Measurements from ENCODE around the gene ANOS1. TPM values are rescaled to one million over a fixed set of nuclear protein-coding genes. Genes with fewer than 3 reads are reported as not detected.

ANOS1 gene
- total RNA-seq, 1 donor from 2014 or later: 5.0 TPM

DNA sequence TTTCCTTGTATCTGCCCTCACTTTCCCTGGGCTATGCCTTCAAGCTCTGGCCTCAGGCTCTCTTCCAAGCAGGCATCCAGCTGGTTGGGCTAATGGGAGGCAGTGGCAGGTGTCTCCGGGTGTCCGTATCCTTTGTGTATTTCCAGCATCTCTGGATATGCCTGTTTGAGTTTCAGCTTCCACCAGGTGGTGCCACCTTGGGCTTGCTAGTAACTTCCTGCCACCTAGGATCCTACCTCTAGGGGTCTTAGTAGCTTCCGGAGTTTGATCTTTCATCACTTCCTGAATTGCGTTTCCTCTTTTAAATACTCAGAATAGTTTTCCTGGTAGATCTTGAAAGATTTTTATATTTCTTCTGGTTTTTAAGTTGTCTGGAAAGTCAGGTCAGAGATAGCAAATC, 23.2 kb upstream of the ANOS1 start:
- intact Hi-C loops (cut with micrococcal nuclease): no loop called here

DNA sequence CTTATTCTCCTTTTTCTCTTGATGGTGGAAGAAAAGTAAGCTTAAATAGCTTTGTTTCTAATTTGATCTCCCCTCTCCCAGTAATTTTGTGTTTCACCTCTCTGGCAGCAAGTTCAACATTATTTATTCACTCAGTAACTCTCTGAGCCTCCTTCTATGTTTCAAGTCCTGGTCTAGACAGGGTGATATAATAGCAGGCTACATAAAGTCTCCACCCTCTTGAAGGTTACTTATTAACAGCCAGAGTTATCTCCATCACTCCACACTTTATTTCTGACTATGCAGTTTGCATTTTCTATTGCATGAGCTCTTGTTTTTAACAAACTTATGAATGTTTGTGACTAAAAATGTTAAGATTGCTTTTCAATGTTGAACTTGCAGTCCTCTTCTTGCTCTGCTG, 17.8 kb upstream of the ANOS1 start:
- no peaks in the 10 kb centered on the region for H3K36me3 ChIP-seq
- intact Hi-C loops (cut with micrococcal nuclease): no loop called here
- H3K27me3 ChIP-seq (ENCODE audit: low read depth): no peaks in the 10 kb centered on the region
- TF ChIP-seq, protein P1, sequence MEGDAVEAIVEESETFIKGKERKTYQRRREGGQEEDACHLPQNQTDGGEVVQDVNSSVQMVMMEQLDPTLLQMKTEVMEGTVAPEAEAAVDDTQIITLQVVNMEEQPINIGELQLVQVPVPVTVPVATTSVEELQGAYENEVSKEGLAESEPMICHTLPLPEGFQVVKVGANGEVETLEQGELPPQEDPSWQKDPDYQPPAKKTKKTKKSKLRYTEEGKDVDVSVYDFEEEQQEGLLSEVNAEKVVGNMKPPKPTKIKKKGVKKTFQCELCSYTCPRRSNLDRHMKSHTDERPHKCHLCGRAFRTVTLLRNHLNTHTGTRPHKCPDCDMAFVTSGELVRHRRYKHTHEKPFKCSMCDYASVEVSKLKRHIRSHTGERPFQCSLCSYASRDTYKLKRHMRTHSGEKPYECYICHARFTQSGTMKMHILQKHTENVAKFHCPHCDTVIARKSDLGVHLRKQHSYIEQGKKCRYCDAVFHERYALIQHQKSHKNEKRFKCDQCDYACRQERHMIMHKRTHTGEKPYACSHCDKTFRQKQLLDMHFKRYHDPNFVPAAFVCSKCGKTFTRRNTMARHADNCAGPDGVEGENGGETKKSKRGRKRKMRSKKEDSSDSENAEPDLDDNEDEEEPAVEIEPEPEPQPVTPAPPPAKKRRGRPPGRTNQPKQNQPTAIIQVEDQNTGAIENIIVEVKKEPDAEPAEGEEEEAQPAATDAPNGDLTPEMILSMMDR (IDR thresholded peaks at IDR 0.05; ENCODE audit: borderline replicate concordance): no peak
- no peaks in the 10 kb centered on the region for H3K4me1 ChIP-seq
- H3K9me3 ChIP-seq (replicated peaks): no peaks in the 10 kb centered on the region
- DNase-seq: no peak
- no peak overlapping the region for H3K4me3 ChIP-seq
- no peak overlapping the region for H3K27ac ChIP-seq (replicated peaks)

More for the DNA sequence above, 23.2 kb upstream of the ANOS1 start:
- DNase-seq: no peak
- H3K4me3 ChIP-seq: no peak overlapping the region
- H3K27me3 ChIP-seq (ENCODE audit: low read depth): no peaks in the 10 kb centered on the region
- H3K36me3 ChIP-seq: no peaks in the 10 kb centered on the region
- no peaks in the 10 kb centered on the region for H3K4me1 ChIP-seq
- H3K27ac ChIP-seq (replicated peaks): no peak overlapping the region
- no peaks in the 10 kb centered on the region for H3K9me3 ChIP-seq (replicated peaks)
- TF ChIP-seq, protein P1 (IDR thresholded peaks at IDR 0.05; ENCODE audit: borderline replicate concordance): no peak

DNA sequence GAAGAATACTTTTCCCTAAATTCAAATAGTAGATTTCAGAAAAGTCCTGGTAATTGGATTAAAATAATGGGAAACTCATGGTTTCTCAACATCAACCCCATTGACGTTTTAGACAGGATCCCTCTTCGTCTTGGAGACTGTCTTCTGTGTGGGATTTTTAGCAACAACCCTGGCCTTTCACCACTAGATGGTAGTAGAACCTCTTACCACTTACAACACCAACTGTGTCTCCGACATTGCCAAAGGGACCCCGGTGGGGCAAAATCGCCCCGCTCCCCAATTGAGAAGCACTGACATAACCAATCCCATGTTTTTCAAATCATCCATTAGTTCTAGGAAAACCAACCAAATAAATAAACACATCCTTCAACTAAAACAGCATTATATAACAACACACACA, 16.9 kb upstream of the ANOS1 start:
- H3K4me3 ChIP-seq: no peak overlapping the region
- intact Hi-C loops (cut with micrococcal nuclease): no loop called here
- no peaks in the 10 kb centered on the region for H3K4me1 ChIP-seq
- no peaks in the 10 kb centered on the region for H3K27me3 ChIP-seq (ENCODE audit: low read depth)
- H3K36me3 ChIP-seq: no peaks in the 10 kb centered on the region
- no peak for DNase-seq
- no peaks in the 10 kb centered on the region for H3K9me3 ChIP-seq (replicated peaks)
- H3K27ac ChIP-seq (replicated peaks): no peak overlapping the region
- TF ChIP-seq, protein P1 (IDR thresholded peaks at IDR 0.05; ENCODE audit: borderline replicate concordance): peak; percentile 59

DNA sequence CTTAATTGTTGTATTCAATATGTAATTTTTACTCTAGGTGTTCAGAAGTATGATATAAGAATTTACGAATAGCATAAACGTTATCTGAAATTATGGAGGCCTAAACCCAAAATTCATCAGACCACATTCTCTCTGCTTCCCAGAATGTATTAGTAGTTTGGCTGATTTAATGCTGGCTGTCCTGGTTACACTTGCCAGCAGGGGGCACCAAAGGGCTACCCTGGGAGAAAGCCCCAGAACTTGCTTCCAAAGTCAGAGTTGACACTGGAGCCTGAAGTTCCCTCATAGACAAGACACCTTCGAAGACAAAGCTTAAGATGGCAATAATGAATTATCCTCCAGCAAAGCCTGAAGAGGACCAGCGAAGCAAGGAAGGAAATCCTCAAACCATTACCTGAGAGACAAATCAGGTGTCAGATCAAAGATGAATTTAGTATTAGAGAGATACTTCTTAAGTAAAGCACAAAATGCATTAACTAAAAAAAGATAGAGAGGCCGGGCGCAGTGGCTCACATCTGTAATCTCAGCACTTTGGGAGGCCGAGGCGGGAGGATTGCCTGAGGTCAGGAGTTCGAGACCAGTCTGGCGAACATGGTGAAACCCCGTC, 11.3 kb upstream of the ANOS1 start:
- Histone ChIP-seq H3K36me3 (no peaks in the 10 kb centered on the region), H3K4me1 (no peaks in the 10 kb centered on the region), H3K27me3 (ENCODE audit: low read depth) (no peaks in the 10 kb centered on the region), H3K4me3 (no peak overlapping the region), H3K27ac (replicated peaks) (no peak overlapping the region), H3K9me3 (replicated peaks) (no peaks in the 10 kb centered on the region)
- TF ChIP-seq, protein P1 (IDR thresholded peaks at IDR 0.05; ENCODE audit: borderline replicate concordance): peak; percentile 64
- intact Hi-C loops (cut with micrococcal nuclease): no loop called here
- DNase-seq: no peak

DNA sequence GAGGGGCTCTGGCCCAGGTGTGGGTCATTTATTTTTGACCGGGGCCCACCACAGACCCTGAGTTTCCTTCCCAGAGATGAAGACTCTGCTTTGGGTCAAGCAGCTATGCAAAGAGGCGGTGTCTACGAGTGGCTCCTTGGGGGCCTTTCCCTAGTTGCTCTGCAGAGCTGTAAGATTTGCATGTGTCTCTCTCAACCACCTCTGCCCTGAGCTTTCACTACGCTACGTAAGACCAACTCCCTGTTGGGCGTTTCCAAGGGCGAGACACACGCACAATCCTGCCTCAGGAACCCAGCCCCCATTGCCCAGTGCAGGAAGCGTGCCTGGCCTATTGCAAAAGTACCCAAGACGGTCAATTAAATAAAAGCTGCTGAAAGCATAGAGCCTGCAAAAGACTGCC, 10.0 kb upstream of the ANOS1 start:
- intact Hi-C loops (cut with micrococcal nuclease): no loop called here
- DNase-seq: no peak
- no peak overlapping the region for H3K4me3 ChIP-seq
- no peaks in the 10 kb centered on the region for H3K27me3 ChIP-seq (ENCODE audit: low read depth)
- TF ChIP-seq, protein P1 (IDR thresholded peaks at IDR 0.05; ENCODE audit: borderline replicate concordance): no peak
- H3K9me3 ChIP-seq (replicated peaks): no peaks in the 10 kb centered on the region
- H3K36me3 ChIP-seq: no peaks in the 10 kb centered on the region
- H3K4me1 ChIP-seq: no peaks in the 10 kb centered on the region
- H3K27ac ChIP-seq (replicated peaks): no peak overlapping the region

All from left ventricle myocardium inferior (tissue), 1 donor.